HUDEP-2 (cell line): ENCODE data around the gene SLC13A1.
"Not testable (repeated sequence)": the region's sequence is repeated elsewhere in the genome, so short reads cannot be mapped to it uniquely, and the experiment has no call there.

ENCODE experiments used
- DNase-seq, 76 experiments: peaks; one replicate each; lab custom pipeline; 2025; ENCODE audit not compliant: unreplicated experiment in 76 of 76; lab: John Stamatoyannopoulos, UW

Gene SLC13A1, protein sequence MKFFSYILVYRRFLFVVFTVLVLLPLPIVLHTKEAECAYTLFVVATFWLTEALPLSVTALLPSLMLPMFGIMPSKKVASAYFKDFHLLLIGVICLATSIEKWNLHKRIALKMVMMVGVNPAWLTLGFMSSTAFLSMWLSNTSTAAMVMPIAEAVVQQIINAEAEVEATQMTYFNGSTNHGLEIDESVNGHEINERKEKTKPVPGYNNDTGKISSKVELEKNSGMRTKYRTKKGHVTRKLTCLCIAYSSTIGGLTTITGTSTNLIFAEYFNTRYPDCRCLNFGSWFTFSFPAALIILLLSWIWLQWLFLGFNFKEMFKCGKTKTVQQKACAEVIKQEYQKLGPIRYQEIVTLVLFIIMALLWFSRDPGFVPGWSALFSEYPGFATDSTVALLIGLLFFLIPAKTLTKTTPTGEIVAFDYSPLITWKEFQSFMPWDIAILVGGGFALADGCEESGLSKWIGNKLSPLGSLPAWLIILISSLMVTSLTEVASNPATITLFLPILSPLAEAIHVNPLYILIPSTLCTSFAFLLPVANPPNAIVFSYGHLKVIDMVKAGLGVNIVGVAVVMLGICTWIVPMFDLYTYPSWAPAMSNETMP

DNA sequence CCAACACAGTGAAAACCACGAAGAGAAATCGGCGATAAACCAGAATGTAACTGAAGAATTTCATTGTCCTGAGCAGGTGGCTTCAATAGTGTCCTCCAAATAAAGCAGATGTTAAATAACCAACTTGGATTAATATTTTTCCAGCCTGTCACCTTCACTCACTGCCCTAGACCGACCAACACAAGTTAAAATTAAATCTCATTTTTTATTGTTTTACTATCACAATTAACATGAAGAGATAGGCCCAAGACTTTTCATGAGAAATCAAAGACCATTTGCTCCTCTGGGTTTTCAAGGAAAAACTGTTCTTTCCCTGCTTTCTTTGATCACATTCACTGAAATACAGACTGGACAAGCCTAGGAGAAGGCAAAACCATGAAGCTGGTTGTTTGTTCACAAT, at the start of gene SLC13A1:
Gene SLC13A1, minus strand, starts transcription at position 87 of the 400 bp plus-strand sequence. Its CDS starts 23 bp downstream, at position 64.
- DNase-seq: no peak

DNA sequence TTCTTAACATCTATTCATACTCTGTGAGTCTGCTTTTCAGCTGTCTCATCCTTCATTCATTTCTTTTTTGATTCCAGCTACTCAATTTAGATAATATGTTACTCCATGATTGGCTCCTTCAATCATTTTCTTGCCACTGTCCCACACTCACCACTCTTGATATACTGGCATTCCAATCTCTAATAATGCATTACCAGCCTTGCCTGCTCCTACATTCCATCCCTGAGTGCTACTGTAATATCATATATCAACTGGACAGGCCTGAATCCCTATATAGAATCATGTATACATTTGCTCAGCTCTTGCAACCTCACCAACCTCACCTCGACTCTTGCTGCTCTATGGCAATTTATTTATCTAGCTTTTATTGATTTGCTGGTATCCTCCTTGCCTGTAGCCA, 45.0 kb upstream of the SLC13A1 start:
- DNase-seq: no peak

DNA sequence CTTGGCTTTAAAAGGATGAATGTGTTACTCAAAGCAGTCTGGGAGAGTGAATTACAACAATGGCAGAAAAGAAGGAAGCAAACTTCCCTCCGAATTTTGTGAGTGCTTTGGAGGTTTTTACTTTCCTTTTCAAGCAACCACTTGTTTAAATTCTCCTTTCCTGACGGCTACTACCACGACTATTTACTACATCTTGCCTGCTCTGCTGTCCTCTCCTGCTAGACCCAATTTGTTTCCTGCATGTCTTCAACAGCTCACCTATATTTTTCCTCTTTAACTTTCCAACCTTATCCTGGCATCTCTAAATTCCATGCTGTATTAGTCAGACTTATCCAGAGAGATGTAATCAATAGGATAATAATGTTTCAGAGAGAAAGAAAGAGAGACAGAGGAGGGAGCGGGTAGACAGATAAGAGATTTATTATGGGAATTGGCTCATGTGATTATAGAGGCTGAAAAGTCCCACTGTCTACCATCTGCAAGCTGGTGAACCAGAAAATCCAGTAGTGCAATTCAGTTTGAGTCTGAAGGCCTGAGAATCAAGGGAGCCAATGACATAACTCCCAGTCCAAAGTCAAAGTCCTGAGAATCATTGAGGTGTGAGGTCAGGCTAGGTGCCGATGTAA, 42.8 kb upstream of the SLC13A1 start:
- DNase-seq: no peak

DNA sequence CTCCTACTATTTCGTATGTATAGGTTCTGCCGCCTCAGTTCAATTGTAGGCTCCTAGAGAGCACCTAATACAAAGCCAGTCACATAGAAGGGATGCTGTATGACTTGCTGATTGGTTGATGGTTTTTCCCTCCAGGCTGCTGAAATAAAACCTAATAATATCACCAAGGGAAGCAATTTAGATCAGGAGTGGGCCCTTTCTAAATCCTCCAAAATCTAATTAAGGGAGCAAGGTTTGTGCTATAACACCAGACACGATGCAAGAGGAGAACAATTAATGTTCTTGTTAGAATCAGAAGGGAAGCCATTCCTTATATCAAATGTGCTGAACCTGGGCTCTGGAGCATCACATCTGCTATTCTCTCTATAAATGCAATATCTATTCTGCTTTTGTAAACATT, 42.0 kb upstream of the SLC13A1 start:
- DNase-seq: no peak

DNA sequence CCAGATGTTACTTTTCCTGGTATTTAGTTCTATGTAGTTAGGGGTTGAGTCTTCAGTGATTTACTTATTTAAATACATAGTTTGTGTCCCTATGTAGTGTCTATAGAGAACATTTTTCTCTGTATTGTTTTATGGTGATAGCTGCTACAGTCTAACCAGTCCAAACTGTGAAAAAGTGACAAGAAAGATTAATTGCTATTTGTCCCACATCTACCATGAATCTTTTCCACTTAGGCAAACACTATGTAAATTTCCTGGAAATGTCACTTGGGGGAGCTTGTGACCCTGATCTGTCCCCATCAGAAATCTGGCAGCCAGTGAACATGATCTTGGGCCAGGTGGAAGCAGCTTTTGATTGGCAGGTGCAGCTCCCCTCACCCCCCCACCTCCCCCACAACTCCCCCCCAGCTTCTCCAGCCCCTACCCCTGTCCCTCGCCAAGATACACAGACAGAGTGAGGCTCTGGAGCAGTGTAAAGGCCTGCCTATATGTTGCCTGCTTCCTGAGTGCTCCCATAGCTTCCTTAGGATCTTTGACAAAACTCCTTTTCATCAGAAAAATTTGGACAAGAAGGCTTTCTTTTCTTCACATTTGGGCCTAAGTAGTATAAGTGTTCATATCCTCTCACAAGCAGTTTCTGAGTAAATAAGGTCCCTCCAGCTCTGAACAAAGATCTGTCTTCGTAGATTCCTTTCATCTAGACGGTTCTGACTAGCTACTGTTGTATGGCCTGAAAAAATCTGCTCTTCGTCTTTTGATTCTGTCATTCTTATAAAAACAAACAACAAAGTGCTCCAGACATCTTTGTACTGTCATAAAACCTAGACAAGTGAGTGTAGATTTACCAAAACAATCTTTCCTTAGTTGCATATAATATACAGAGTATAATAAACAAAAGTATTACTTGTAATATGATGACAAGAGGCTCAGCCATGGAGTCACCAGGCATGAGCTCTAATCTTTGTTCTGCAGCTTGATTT, 31.5 kb upstream of the SLC13A1 start:
- no peak for DNase-seq

DNA sequence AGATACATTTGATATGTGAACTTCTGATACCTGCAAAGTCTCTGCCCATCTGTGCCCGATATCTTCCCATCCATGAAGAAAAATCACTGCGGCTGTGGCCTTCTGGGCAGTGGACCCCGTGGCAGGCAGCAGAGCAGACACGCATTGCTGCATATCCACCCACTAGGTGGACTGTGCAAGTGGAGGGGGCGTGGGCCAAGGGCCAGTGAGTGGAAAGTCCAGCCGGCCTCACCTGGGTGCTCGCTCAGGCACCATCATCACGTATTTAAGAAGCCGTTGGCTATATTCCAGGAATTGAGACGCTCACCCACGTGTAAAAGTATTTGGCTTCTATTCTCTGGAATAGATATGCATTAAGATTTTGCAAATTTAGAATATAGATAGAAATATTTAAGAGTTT, 30.8 kb upstream of the SLC13A1 start:
- no peak for DNase-seq

DNA sequence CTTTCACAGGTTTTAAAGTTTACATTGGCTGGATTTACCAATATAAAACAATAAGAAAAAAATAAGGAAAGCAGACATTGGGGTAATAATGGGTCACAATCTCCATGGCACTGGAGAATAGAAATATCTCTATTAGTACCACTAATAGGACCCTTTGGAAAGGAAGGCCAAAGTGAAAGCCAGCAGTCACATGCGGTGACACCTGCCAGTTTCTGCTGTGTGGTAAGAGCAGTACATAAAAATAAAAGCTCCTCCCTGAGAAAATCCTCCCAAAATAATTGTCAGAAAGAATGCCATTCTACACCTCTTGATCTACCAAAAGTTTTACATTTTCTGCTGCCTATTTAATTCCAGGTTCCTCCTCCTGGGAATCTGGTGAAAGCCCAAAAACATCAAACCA, 30.4 kb upstream of the SLC13A1 start:
- DNase-seq: no peak

DNA sequence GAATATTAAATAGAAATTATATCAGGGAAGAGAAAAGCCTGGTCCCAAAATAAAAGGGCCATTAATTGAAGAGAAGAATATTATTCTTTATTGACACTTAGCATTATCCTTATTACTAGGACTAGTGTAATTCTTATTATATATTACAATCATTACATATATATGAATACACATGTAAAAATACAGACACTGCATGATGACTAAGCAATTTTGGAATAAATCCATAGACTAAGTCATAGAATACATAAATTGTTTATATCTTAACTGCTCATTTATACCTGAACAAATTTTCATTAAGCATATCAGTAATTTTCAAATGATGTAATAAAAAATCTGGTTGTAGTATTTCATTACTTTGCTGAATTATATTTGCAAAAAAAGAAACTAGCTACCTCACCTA, 29.7 kb upstream of the SLC13A1 start:
- DNase-seq: no peak

DNA sequence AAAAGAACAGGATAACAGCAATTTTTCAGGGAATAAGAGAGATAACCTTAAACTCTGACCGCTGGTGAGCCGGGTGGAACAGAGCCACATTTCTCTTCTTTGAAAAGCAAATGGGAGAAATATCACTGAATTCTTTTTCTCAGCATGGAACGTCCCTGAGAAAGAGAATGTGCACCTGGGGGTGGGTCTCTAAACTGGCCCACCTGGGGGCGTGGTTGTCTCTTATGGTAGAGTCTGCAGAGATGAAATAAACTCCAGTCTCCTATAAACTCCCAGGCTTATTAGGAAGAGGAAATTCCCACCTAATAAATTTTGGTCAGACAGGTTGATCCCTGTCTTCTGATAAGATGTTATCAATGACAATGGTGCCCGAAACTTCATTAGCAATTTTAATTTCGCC, 27.9 kb upstream of the SLC13A1 start:
- not testable (repeated sequence) for DNase-seq

DNA sequence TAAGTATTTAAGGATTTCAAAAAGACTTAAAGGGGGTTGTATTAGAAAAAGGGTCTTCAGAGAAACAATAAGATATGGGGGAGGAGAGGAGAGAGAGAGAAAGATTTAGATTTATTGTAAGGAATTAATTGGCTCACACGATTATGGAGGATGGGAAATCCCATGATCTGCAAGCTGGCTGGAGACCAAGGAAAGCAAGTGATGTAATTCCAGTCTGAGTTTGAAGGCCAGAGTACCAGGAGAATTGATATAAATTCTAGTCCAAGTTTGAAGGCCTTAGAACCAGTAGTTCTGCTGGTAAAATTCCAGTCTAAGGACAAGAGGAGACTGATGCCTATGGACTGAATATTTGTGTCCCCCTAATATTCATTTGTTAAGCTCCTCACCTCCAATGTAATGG, 20.6 kb upstream of the SLC13A1 start:
- no peak for DNase-seq

DNA sequence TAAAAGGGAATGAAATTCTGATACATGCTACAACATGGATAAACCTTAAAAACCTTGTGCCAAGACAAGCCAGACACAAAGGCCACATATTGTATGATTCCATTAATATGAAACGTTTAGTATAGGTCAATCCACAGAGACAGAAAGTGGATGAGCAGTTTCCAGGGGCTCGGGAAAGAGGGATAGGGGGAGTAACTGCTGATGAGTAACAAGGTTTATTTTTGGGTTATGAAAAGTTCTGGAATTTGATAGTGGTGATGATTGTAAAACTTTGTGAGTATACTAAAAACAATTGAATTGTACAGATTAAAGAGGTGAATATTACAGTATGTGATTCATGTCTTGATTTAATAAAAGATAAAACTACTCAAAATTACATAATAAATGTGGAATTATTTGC, 19.1 kb upstream of the SLC13A1 start:
- DNase-seq: no peak

DNA sequence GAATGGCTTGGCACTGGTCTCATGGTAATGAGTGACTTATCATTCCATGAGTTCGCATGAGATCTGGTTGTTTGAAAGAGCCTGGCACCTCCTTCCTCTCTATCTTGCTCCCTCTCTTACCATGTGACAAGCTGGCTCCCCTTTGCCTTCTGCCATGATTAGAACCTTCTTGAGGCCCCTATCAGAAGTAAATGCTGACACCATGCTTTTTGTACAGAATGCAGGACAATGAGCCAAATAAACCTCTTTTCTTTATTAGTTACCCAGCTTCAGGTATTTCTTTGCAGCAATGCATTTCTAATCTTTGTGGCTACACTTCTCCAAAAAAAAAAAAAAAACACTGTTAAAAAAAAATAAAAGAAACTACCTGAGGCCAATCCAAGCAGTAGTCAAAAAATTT, 17.1 kb upstream of the SLC13A1 start:
- DNase-seq: no peak

DNA sequence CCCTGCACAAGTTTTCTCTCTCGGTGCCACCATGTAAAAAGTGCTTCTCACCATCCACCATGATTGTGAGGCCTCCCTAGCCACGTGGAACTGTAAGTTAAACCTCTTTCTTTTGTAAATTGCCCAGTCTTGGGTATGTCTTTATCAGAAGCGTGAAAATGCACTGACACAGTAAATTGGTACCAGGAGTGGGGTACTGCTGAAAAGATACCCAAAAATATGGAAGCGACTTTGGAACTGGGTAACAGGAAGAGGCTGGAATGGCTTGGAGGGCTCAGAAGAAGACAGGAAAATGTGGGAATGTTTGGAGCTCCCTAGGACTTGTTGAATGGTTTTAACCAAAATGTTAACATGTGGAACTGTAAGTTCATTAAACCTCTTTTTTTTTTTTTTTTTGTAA, 15.6 kb upstream of the SLC13A1 start:
- no peak for DNase-seq

DNA sequence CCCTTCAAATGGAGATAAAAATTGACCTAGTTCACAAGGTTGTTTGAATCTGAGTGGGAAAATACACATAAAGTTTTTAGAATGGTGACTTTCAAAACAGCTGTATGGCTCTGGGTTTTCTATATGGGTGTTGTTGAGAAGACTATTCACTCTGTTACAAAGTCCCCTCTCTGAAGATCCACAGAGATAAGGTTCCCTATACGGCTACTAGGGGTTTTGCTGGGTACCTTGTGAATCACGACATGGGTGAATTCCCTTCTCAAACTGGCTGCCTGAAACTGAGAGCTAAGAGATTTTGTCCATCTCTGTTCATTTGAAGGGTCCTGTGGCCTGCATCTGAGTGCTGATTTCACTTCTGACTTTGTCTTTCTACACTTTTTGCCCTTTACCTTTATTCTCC, 11.8 kb upstream of the SLC13A1 start:
- DNase-seq: no peak

DNA sequence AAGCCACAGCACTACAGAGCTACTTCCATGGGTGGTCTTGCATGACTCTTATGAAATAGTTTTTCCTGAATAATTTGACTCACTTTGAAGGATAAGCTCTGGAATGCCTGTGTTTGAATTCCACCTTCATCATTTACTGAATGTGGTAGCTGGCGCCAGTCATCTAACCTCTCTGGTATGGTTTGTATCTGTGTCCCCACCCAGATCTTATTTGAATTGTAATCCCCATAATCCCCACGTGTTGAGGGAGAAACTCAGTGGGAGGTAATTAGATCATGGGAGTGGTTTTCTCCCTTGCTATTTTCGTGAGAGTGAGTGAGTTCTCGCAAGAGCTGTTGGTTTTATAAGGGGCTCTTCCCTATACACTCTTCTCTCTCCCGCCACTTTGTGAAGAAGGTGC, 11.2 kb upstream of the SLC13A1 start:
- no peak for DNase-seq

DNA sequence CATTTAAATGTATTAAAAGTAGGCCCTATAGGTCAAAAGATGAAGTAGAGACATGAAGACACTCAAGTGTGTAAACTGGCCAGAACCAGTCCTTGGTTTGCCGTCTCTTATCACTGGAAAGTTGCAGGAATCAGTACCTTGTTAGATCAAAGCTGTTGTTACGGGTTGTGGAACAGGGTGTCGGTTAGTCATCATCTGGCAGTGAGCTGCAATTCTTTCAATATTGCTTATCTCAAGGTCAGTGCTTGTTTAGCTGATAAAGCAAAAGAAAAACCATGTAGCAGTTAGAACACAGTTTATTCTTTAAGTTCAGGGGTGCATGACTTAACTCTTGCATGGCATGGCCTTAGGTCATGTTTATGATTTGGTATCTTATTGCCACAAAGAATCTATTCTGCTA, 10.0 kb upstream of the SLC13A1 start:
- DNase-seq: peak in 58 of 76 experiments; percentile 2 to 86 (median 42)

DNA sequence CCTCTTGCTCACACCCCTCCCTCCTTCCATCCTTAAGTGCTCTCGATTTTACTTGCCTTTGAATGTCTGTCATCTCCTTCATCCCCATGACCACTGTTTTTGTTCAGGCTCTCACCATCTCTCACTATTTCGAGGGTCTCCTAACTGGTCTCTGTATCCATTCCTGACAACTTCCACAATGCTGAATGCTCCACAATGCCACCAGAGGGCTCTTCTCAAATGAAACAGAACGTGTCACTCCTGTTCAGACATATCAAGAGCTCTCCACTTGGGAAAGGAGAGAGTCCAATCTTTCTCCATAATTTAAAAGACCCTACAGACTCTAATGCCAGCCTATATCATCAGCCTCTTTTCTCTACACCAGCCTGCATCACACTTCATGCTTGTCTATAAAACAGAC, 9.0 kb upstream of the SLC13A1 start:
- peak in 7 of 76 experiments; percentile 2 to 25 (median 17) for DNase-seq

DNA sequence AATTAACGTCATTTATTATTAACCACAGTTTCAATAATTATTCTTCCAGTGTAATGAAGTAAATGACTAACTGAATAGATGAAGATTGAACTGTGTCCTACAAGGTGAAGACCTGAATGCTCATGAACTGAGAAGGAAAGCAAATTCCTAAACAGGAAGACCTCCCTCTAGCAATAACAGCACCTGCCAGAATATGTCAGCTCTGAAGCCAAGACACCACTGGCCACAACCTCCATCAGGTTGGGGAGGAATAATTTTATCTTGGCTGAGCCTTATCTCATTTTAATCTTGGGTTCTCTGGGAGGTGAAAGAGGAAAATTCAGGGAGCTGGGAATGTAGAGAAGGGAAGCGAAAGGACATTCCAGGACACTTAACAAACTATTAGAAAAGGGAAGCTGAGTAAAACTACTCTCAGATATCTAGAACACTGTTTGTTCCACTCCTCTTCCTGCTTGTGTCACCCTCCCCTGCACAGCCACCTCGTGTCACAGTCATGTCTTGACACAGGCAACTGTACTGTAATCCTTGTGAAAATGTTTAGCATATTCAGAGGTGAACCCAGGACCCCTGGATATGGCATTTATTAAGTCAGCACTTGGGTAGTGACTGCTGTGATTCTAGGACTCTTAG, 4.6 kb upstream of the SLC13A1 start:
- no peak for DNase-seq

DNA sequence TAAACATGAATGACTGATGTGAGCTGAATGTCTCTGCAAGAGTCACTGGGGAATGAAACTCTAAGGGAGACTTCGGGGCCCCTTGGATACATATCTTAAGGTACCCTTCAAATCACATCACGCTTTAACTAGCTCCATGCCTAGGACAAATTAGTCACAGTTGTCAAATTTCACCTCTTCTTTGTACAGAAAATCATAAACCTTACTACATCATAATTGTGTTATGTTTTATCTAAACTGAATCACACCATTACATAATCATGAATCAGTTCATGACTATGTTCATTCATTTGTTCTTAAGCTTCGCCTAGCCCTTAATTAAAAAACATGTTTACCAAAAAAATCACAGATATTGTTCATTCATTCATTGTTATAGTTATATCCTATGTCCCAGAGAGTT, 2.1 kb upstream of the SLC13A1 start:
- DNase-seq: no peak
